OCI-LY7 (cell line): ENCODE measurements around the gene MIOS.

Experiments used
- EZH2phosphoT487 ChIP-seq: fragments of 200-600 bp; sonication (generic); IDR thresholded peaks from 2 replicates; pipeline ENCODE4 v1.6.1; 2018; ENCODE audit warnings: low read depth, borderline replicate concordance, mild to moderate bottlenecking, mixed run types, antibody characterized with exemption, low read length, moderate library complexity, mixed read lengths
- TF ChIP-seq, protein P1 (sequence below): fragments of 200-600 bp; sonication (generic); conservative IDR thresholded peaks from 2 replicates; pipeline ENCODE4 v1.5.1; 2014; ENCODE audit warnings: mild to moderate bottlenecking, antibody characterized with exemption, low read length, moderate library complexity, mixed read lengths

DNA sequence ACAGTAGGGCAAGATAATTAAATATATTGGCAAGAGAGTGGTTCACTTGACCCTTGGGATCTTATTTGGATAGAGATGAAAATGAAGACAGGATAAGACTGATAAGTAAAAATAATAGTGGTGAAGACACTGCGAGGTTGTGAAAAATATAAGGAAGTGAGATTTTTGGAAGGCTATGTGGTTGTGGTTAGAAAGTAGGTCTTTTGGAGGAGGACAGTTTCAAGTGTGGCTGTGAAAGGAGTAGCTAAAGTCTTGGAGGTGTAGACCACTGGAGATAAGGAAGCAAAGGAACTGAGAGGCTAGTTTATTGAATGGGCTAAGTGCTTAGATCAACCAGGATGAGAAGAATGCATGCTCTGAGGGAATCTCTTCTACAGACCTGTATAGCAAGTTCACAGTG lies 11.2 kb downstream of the MIOS start:
- TF ChIP-seq, protein P1, sequence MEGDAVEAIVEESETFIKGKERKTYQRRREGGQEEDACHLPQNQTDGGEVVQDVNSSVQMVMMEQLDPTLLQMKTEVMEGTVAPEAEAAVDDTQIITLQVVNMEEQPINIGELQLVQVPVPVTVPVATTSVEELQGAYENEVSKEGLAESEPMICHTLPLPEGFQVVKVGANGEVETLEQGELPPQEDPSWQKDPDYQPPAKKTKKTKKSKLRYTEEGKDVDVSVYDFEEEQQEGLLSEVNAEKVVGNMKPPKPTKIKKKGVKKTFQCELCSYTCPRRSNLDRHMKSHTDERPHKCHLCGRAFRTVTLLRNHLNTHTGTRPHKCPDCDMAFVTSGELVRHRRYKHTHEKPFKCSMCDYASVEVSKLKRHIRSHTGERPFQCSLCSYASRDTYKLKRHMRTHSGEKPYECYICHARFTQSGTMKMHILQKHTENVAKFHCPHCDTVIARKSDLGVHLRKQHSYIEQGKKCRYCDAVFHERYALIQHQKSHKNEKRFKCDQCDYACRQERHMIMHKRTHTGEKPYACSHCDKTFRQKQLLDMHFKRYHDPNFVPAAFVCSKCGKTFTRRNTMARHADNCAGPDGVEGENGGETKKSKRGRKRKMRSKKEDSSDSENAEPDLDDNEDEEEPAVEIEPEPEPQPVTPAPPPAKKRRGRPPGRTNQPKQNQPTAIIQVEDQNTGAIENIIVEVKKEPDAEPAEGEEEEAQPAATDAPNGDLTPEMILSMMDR: no peak
- TF ChIP-seq EZH2phosphoT487: no peak
